Bronchial epithelial cell (primary cell): ENCODE measurements around the gene CRCP. TPM values are rescaled to one million over a fixed set of nuclear protein-coding genes. Genes with fewer than 3 reads are reported as not detected.

Experiments used
- DNase-seq: peaks from one replicate; pipeline ENCODE4 v3.0.0-alpha.2; 2010; ENCODE audit warnings: low read depth
- FAIRE-seq: peaks from 2 replicates; lab custom pipeline; 2011; peaks lifted over from hg19 to GRCh38; lab: Jason Lieb, UNC
- H3K27me3 ChIP-seq: 2 replicates; pipeline ENCODE4 v1.5.1; 2011; ENCODE audit warnings: low read length; ENCODE audit not compliant: control insufficient read depth, insufficient read depth
- H3K36me3 ChIP-seq: 2 replicates; pipeline ENCODE4 v1.5.1; 2011; ENCODE audit warnings: low read length; ENCODE audit not compliant: control insufficient read depth, insufficient read depth
- H3K4me3 ChIP-seq: 2 replicates; pipeline ENCODE4 v1.5.1; 2011; ENCODE audit warnings: mild to moderate bottlenecking, low read depth, low read length, control low read depth
- CTCF ChIP-seq: IDR thresholded peaks from 2 replicates; pipeline ENCODE4 v1.5.1; 2011; ENCODE audit warnings: mild to moderate bottlenecking, moderate library complexity, low read length, control low read depth, inconsistent platforms; ENCODE audit not compliant: insufficient read depth, severe bottlenecking
- total RNA-seq: library from RNA; depleted of rRNA; stranded (reverse); fragments of >200 nt; gene quantifications from 2 replicates; pipeline ENCODE4 v1.2.1, GENCODE V29; 2014

CRCP gene
- total RNA-seq, 1 donor from 2014 or later = 45.0 TPM

- TF ChIP-seq CTCF = no peak
- FAIRE-seq = no peak
Observed at GRCh38 chr7:66187905-66188304, 73.3 kb downstream of the CRCP start.

GRCh38 chr7:66188645-66189044 is 74.0 kb downstream of the CRCP start:
- no peaks in the 10 kb centered on the region for H3K36me3 ChIP-seq
- no peaks in the 10 kb centered on the region for H3K27me3 ChIP-seq
- no peak for TF ChIP-seq CTCF
- FAIRE-seq (no peak), DNase-seq (no peak)
- H3K4me3 ChIP-seq = no peak overlapping the region

More at GRCh38 chr7:66187905-66188304, 73.3 kb downstream of the CRCP start:
- Histone ChIP-seq H3K36me3 (no peaks in the 10 kb centered on the region), H3K4me3 (no peak overlapping the region), H3K27me3 (no peaks in the 10 kb centered on the region)
- DNase-seq = peak; percentile 29

- Histone ChIP-seq H3K4me3 (no peak overlapping the region), H3K36me3 (no peaks in the 10 kb centered on the region), H3K27me3 (no peaks in the 10 kb centered on the region)
- no peak for TF ChIP-seq CTCF
- no peak for DNase-seq
- no peak for FAIRE-seq
Observed at GRCh38 chr7:66189695-66190503, 75.3 kb downstream of the CRCP start.

- DNase-seq (no peak), FAIRE-seq (no peak)
- Histone ChIP-seq H3K4me3 (no peak overlapping the region), H3K36me3 (no peaks in the 10 kb centered on the region), H3K27me3 (no peaks in the 10 kb centered on the region)
- no peak for TF ChIP-seq CTCF
Observed at GRCh38 chr7:66190504-66190857, 75.8 kb downstream of the CRCP start.

- DNase-seq = no peak
- no peak for TF ChIP-seq CTCF
- H3K27me3 ChIP-seq = no peaks in the 10 kb centered on the region
- no peak overlapping the region for H3K4me3 ChIP-seq
- no peaks in the 10 kb centered on the region for H3K36me3 ChIP-seq
- no peak for FAIRE-seq
Observed at GRCh38 chr7:66193146-66193725, 78.6 kb downstream of the CRCP start.
